SKM-1 (cell line): ENCODE measurements around the gene PPP2R3B.

Source experiments
- DNase-seq: peaks from one replicate; lab custom pipeline; 2025; ENCODE audit not compliant: unreplicated experiment; lab: John Stamatoyannopoulos, UW

Gene PPP2R3B

GRCh38 chrX:370963-371745, 15.6 kb downstream of the PPP2R3B start:
- DNase-seq: no peak

- no peak for DNase-seq
Observed at GRCh38 chrX:370244-370962, 16.3 kb downstream of the PPP2R3B start.

GRCh38 chrX:369563-370101, 17.1 kb downstream of the PPP2R3B start:
- DNase-seq: no peak

- DNase-seq: no peak
Observed at GRCh38 chrX:368811-369562, 17.7 kb downstream of the PPP2R3B start.

- DNase-seq: no peak
Observed at GRCh38 chrX:367866-368265, 18.8 kb downstream of the PPP2R3B start.

GRCh38 chrX:367349-367748, 19.4 kb downstream of the PPP2R3B start:
- no peak for DNase-seq

GRCh38 chrX:363621-364375, 22.9 kb downstream of the PPP2R3B start:
- DNase-seq: no peak

- no peak for DNase-seq
Observed at GRCh38 chrX:362937-363620, 23.6 kb downstream of the PPP2R3B start.

- no peak for DNase-seq
Observed at GRCh38 chrX:362351-362750, 24.4 kb downstream of the PPP2R3B start.

- DNase-seq: no peak
Observed at GRCh38 chrX:361231-362145, 25.2 kb downstream of the PPP2R3B start.

GRCh38 chrX:360496-361150, 26.1 kb downstream of the PPP2R3B start:
- no peak for DNase-seq

- no peak for DNase-seq
Observed at GRCh38 chrX:358651-359143, 28.0 kb downstream of the PPP2R3B start.

GRCh38 chrX:357693-358471, 28.8 kb downstream of the PPP2R3B start:
- DNase-seq: no peak

- no peak for DNase-seq
Observed at GRCh38 chrX:357035-357692, 29.5 kb downstream of the PPP2R3B start.

- DNase-seq: no peak
Observed at GRCh38 chrX:356385-357034, 30.2 kb downstream of the PPP2R3B start.

- no peak for DNase-seq
Observed at GRCh38 chrX:355329-356050, 31.2 kb downstream of the PPP2R3B start.
